HG03066 (cell line): ENCODE results near the gene CD59.
"Not testable (repeated sequence)": the region's sequence is repeated elsewhere in the genome, so short reads cannot be mapped to it uniquely, and the experiment has no call there.

Source experiments
- ATAC-seq: cut with Tn5 transposase; IDR thresholded peaks from one replicate; pipeline ENCODE4 v1.9.1; 2021; ENCODE audit warnings: low read depth; ENCODE audit not compliant: unreplicated experiment

Gene CD59

DNA sequence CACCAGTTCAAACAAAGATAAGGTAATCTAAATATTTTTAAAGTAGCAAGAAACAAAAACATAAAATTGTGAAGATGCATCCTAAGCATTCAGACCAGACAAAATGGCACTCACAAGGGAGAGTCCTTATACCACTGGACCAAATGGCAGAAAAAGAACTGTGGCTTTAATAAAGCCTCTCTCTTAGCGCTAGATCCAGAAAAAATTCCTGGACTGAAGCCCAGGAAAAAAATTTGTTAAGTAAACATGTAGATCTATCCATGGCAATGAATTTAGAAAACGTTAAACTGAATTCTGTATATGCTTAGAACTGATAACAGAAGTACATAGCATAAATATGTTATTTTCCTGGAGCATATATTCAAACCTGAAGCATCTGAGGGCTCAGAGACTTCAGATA, 11.8 kb upstream of the CD59 start:
- ATAC-seq, result no peak

DNA sequence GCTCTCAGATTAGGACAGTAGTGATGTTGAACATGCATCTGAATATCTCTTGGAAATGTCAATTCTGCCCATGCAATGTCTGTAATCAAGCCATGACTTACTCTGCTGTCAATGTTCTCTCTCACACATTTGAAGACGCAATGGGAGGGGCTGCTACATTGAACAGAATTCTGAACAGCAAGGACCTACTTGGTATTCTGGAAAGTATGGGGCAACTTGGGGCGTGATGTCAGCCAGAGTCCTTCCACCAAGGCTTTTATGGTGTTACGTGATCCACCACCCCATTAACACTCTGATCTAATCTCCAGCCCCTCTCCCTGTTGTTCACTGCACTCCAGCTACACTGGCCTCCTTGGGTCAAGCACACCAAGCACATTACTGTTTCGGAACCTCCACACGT, 7.1 kb upstream of the CD59 start:
- no peak for ATAC-seq

DNA sequence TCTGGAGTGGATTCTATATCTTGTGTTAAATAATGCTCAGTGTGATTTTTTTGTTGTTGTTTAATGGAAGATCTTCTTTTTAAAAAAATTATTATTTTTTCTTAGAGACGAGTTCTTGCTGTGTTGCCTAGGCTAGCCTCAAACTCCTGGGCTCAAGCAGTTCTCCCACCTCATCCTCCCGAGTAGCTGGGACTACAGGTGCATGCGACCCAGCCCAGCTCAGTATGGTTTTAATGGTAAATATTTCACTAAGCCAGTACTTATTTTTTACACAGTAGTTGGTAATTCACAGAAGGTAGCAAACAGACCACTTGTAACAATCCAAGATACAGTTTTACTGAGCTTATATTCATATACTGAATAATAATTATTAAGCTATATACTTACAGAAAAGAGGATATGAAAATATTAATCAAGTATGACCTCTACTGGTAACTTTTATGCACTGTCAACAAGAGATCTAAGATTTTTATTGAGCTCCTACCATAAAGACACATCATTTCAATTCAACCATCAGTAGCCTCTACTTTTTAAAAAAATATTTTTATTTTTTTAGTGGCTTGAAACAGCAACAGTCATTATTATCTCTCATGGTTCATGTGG, 6.1 kb upstream of the CD59 start:
- no peak for ATAC-seq

DNA sequence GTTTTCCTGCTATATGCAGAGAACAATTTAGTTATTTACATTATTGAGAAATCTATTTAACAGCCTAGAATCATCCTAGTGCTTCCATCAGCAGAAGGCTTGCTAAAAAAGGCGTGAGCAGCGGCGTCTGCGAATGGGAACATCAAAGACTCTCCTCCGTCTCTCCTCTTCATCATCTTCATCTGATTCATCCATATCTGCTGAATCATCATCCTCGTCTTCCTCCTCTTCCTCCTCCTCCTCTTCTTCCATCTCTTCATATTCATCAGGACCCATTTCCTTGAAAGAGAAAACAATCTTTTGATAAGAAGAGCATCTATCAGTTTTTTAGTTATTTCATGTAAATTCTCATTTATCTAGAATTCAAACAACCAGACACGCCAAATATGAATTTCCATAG, 5.6 kb upstream of the CD59 start:
- no peak for ATAC-seq

DNA sequence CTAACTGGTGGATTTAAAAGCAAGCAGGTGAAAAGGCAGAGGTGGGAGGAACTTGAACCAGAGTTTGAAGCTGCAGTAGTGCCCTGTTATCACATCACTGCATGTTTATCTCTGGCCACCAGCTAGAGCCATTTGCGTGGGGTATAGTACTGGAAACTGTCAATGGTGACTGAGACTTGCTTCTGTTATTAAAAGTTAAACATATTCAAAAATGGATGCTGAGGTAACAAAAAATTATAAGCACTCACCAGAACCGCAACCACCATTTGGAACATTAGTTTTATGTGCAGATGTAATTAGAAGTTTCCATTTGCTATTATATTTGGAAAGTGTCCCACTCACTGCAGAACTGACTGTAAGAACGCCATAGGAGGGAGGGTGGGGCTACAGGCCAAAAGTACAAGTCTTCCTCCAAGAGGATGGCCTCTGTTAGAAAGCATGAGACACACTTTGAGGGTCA, 1.2 kb upstream of the CD59 start:
- no peak for ATAC-seq

DNA sequence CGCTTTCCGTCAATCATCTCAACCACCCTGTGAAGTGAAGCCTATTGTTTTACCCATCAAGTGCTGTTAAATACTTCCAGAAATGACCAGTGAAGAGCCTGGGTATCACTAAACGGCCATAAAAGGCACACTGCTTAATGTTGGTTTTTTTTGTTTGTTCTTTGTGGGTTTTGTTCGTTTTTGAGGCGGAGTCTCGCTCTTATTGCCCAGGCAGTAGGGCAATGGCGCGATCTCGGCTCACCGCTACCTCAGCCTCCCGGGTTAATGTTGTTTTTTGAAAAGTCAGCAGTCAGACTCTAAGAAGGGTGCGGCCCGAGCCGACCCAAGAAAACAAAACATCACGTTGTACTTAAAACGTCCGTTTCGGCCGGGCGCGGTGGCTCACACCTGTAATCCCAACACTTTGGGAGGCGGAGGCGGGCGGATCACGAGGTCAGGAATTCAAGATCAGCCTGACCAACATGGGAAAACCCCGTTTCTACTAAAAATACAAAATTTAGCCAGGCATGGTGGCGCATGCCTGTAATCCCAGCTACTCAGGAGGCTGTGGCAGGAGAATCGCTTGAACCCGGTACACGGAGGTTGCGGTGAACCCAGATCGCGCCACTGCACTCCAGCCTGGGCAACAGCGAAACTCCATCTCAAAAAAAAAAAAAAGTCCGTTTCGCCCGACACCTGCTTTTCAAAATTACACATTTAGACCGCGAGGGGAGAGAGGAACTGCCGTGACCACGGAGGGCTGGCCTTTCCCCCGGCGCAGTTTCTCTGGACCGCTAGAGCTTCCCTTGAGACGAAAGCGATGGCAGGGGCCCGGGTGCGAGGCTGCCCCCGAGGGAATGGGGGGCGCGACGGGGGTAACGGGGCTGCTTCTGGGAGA, 714 bp downstream of the CD59 start:
- ATAC-seq, result peak; percentile 53

DNA sequence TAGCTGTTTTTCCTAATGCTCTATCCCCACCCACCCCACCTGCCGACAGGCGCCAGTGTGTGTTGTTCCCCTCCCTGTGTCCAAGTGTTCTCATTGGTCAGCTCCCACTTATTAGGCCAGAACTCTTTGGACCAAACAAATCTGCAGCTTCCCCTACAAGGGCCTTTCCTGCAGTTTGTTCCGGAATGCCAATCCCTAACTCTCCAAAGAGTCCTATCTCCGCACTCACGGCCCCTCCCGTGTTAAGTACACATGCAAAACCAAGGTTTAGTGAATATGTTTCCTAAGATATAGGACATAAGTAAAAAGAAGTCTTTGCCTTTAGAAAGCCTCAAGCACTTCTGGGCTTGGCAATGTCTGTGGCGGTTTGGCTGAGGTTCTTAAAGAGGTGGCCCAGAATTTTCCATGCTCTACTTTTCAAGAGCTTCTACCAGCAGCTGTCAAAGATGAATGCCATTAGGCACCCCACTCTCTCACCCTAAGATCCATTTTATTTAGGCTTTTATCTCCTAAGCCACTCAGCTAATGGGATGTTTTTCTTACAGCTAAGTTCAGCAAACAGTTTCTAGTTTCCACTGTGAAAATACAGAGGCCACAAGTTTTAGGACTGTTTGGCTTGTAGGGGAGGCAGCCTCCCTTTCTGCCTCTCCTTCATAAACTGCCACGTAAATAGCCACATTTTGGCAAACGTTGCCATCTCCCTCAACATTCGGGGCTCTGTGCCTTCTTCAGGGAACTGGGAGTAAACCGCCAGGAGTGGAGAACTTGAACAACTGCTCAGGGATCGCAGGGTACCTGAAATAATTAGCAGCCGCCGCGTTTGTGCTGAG, 1.6 kb downstream of the CD59 start:
- no peak for ATAC-seq

DNA sequence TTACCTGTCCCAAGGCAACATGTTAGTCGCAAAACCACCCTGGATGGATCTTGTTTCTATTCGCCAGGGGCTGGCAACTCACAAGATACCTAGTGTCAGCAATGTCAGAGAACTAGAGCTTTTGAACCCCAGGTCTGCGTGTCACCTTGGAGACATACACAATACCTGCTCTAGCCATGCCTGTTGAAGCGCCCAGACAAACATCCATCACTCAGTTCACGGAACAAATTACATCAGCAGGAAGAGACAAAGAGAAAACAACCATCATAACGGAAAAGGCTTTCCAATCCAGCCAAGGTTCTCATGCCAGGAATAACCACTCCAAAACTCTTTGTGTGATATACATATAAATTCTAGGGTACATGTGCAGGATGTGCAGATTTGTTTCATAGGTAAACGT, 2.2 kb downstream of the CD59 start:
- ATAC-seq, result no peak

DNA sequence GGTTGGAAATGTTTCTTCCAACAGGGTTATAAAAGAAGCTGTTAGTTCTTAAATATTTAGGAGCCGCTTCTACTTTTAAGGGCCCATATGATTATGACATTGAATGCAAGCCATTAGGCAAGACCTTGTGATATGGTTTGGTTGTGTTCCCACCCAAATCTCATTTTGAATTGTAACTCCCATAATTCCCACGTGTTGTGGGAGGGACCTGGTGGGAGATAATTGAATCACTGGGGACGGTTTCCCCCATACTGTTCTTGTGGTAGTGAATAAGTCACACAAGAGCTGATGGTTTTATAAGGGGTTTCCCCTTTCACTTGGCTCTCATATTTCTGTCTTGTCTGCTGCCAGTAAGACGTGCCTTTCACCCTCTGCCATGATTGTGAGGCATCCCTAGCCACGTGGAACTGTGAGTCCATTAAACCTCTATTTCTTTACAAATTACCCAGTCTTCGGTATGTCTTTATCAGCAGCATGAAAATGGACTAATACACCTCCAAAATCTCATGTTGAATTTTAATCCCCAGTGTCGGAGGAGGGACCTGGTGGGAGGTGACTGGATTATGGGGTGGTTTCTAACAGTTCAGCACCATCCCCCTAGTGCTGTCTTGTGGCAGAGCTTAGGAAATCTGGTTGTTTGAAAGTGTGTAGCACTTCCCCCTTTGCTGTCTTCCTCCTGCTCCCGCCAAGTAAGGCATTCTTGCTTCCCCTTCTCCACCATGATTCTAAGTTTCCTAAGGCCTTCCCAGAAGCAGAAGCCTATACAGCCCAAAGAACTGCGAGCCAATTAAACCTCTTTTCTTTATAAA, 4.3 kb downstream of the CD59 start:
- ATAC-seq, result no peak

DNA sequence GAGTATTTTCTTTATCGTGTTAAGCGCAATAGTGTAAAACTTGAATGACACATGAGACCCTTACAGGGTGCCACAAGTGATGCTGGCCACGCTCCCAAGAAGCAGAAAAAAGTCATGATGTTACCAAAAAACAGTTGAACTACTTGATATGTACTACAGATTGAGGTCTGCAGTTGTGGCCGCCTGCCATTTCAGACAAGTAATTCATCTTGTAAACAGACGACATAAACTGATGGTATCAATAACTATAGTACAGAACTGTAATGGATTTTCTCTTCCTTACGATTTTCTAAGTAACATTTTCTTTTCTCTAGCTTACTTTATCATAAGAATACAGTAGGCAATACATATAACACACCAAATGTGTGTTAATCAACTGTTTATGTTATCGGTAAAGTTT, 5.5 kb downstream of the CD59 start:
- ATAC-seq, result no peak

DNA sequence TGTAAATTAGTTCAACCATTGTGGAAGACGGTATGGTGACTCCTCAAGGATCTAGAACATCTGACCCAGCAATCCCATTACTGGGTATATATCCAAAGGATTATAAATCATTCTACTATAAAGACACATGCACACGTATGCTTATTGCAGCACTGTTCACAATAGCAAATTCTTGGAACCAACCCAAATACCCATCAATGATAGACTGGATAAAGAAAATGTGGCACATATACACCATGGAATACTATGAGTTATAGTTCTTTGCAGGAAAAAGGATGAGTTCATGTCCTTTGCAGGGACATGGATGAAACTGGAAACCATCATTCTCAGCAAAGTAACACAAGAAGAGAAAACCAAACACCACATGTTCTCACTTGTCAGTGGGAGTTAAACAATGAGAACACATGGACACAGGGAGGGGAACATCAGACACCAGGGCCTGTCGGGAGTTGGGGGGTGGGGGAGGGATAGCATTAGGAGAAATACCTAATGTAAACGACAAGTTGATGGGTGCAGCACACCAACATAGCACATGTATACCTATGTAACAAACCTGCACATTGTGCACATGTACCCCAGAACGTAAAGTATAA, 7.1 kb downstream of the CD59 start:
- not testable (repeated sequence) for ATAC-seq

DNA sequence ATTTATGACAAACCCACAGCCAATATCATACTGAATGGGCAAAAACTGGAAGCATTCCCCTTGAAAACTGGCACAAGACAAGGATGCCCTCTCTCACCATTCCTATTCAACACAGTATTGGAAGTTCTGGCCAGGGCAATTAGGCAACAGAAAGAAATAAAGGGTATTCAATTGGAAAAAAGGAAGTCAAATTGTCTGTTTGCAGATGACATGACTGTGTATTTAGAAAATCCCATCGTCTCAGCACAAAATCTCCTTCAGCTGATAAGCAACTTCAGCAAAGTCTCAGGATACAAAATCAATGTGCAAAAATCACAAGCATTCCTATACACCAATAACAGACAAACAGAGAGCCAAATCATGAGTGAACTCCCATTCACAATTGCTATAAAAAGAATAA, 8.7 kb downstream of the CD59 start:
- ATAC-seq, result not testable (repeated sequence)

DNA sequence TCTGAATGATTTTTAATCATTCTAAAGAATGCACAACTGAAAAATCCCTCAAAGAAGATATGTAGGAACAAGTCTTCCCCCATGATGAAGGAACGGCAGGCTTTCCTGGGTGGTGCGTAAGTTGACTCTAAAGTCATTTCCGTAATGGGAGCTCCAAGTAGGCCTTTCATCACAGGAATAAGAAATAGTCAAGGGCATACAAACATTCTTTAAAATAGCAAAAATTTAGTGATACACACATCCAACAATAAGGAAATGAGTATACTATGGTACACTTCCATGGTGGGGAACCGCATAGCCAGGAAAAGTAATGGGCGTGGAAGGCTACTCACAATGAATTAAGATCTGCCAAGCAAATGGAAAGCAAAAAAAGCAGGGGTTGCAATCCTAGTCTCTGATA, 10.7 kb downstream of the CD59 start:
- ATAC-seq, result no peak

DNA sequence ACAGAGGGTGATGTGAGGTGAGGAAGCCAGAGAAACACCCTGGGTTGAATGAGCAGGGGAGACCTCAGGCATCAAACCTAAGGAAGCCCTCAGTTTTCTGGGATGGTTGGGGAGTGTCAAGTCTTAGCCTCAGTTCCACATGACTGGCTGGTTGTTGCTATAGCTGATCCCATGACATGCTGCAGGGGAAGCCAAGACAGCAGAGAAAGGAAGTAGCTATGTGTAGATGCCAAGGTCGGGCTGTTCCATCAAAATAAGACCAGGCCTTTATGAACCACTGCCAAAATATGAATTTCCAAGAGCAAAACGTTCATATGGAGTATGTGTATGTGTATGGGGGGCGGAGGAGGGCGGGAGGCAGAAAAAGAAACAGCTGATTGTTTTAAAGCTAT, 11.6 kb downstream of the CD59 start:
- no peak for ATAC-seq

DNA sequence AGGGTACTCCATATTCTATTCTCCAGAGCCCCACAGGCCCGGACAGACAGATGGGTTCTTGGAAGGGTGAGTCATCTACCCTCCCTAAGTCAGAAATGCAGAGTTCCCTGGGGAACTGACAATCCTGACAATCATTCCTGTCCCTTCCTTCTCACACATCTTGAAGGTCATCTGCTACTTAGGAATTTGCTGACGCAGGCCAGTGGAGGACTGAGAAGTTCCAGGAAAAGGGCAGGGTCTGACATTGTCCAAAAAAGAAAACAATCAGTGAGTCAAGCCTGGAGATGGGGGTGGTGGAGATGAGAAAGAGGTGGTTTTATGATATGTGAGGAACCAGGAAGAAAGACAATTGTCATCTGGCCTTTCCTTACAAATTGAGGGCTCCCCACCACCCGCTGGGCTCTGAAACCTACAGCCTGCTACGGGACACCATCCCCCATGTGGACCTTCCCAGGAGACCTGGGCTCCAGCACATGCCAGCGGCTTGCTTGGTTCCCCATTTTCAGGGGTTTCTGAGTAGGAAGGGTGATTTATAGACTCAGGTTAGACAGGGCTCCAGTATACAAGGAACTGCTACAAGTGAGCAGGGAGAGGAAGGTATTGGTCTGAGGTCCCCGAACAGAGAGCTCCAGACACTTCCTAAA, 12.9 kb downstream of the CD59 start:
- no peak for ATAC-seq

DNA sequence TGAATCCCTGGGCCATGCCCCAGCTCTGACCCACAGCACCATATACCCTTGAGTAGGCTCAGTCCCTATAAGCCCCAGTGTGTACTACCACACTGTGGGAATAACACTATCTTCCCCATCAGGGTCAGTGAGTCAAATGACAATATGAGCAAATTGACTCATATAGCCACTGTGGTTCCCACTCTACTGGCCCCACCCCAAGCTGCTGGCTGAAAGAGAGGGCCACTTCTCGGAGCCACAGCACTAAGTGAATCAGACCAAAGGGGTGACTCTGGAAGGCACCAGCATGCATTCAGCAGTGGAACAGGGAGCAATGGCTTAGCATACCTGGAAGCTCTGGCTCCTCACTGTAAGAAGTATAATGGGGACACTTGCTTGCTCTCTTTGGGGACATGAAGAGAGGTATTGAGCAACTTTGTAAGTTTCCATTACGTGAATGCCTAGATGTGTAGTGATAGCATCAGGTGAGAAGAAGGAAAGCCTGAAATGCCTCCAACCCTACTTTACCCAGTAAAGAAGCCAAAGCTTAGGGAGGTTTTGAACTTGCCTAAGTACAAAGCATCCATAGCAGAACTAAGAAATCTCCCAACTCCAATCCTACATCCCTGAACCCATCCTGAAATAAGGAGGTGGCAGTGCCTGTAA, 13.5 kb downstream of the CD59 start:
- ATAC-seq, result peak; percentile 77

DNA sequence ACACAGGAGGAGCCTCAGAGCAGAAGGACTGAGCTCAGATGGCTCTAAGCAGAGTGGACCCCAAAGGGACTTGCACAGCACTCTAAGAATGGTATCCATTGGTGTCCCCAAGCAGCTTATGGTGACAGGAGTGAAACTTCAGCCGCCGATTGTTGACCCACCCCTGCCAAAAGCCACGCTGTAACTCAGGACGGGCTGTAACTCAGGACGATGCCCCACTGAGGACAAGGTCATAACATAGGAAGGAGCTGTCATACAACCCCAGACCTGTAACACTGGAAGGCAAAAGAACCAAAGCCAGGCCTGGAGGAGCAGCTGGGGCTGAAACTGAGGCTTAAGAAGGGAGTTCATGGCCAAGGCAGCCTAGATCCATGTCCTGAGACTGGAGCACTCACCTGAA, 14.2 kb downstream of the CD59 start:
- no peak for ATAC-seq

DNA sequence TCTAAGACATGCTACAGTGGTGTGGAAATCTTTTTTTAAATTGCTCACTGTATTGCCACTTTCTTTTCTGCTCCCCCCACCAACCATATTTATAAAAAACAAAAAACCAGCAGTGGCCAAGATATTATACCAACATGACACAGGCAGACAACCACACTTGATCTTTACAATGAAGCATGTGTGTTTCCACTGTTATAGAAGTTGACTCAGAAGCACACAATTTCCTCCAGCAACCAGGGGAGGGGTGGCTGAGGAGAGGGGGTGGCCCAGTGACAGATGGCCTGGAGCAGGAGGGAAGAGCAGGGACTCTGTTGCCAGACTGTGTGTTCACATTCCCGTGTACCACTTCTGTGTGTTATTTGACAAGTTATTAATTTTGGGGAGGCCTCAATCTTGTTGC, 14.8 kb downstream of the CD59 start:
- no peak for ATAC-seq

DNA sequence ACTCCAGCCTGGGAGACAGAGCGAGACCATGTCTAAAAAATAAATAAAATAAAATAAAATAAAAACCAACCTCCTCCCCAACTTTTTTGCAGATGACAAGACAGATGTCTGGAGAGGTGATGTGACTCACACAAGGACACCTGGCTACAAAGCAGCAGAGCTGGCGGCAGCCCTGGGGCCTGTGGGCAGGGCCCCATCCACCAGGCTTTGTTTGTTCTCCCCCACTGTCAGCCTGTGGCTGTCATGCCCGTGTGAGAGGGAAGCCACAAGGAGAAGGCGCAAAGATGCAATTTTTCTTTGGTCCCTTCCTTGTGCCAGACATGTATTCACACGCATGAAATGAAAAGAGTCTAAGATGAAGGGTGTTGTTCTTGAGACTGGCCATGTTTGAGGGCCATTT, 16.6 kb downstream of the CD59 start:
- ATAC-seq, result no peak
